ENCODE results near the gene EEF2K.

The EEF2K gene

GRCh38 chr16:22252317-22252716 lies 46.2 kb downstream of the EEF2K start:
- no peak for DNase-seq (ENCODE audit: low spot score)

GRCh38 chr16:22253272-22253671 lies 47.2 kb downstream of the EEF2K start:
- no peak for DNase-seq (ENCODE audit: low spot score)

GRCh38 chr16:22255335-22255734 lies 49.3 kb downstream of the EEF2K start:
- no peak for DNase-seq (ENCODE audit: low spot score)

- DNase-seq (ENCODE audit: low spot score) = no peak
Measured at GRCh38 chr16:22257440-22257839, 51.4 kb downstream of the EEF2K start.

GRCh38 chr16:22260490-22260889 lies 54.4 kb downstream of the EEF2K start:
- no peak for DNase-seq (ENCODE audit: low spot score)

- DNase-seq (ENCODE audit: low spot score) = no peak
Measured at GRCh38 chr16:22262460-22262859, 56.4 kb downstream of the EEF2K start.

- DNase-seq (ENCODE audit: low spot score) = no peak
Measured at GRCh38 chr16:22264786-22265185, 58.7 kb downstream of the EEF2K start.

GRCh38 chr16:22265351-22265750 lies 59.3 kb downstream of the EEF2K start:
- no peak for DNase-seq (ENCODE audit: low spot score)

- no peak for DNase-seq (ENCODE audit: low spot score)
Measured at GRCh38 chr16:22266546-22266945, 60.5 kb downstream of the EEF2K start.

GRCh38 chr16:22267764-22268163 lies 61.7 kb downstream of the EEF2K start:
- no peak for DNase-seq (ENCODE audit: low spot score)

- no peak for DNase-seq (ENCODE audit: low spot score)
Measured at GRCh38 chr16:22270525-22270924, 64.4 kb downstream of the EEF2K start.

GRCh38 chr16:22272870-22273650 lies 67.0 kb downstream of the EEF2K start:
- DNase-seq (ENCODE audit: low spot score) = no peak

- DNase-seq (ENCODE audit: low spot score) = no peak
Measured at GRCh38 chr16:22274916-22275315, 68.8 kb downstream of the EEF2K start.

- no peak for DNase-seq (ENCODE audit: low spot score)
Measured at GRCh38 chr16:22278441-22279230, 72.6 kb downstream of the EEF2K start.

- DNase-seq (ENCODE audit: low spot score) = no peak
Measured at GRCh38 chr16:22282254-22282892, 76.3 kb downstream of the EEF2K start.

- DNase-seq (ENCODE audit: low spot score) = no peak
Measured at GRCh38 chr16:22284637-22285036, 78.6 kb downstream of the EEF2K start.

GRCh38 chr16:22285080-22285479 lies 79.0 kb downstream of the EEF2K start:
- no peak for DNase-seq (ENCODE audit: low spot score)

- DNase-seq (ENCODE audit: low spot score) = no peak
Measured at GRCh38 chr16:22291020-22291419, 84.9 kb downstream of the EEF2K start.

- DNase-seq (ENCODE audit: low spot score) = no peak
Measured at GRCh38 chr16:22291860-22292318, 85.8 kb downstream of the EEF2K start.

GRCh38 chr16:22292320-22292719 lies 86.2 kb downstream of the EEF2K start:
- DNase-seq (ENCODE audit: low spot score) = no peak

GRCh38 chr16:22293137-22294106 lies 87.3 kb downstream of the EEF2K start:
- DNase-seq (ENCODE audit: low spot score) = no peak
